ENCODE data around the gene ERC2.

Gene ERC2

GRCh38 chr3:56238299-56238698 lies 230.0 kb downstream of the ERC2 start:
- FAIRE-seq = no peak

GRCh38 chr3:56233742-56234141 lies 234.5 kb downstream of the ERC2 start:
- no peak for FAIRE-seq

GRCh38 chr3:56229311-56229710 lies 239.0 kb downstream of the ERC2 start:
- FAIRE-seq = no peak

GRCh38 chr3:56222866-56223265 lies 245.4 kb downstream of the ERC2 start:
- no peak for FAIRE-seq

GRCh38 chr3:56219894-56220805 lies 248.1 kb downstream of the ERC2 start:
- FAIRE-seq = no peak

- no peak for FAIRE-seq
Measured at GRCh38 chr3:56209982-56210751, 258.1 kb downstream of the ERC2 start.

GRCh38 chr3:56207922-56208321 lies 260.3 kb downstream of the ERC2 start:
- no peak for FAIRE-seq

- no peak for FAIRE-seq
Measured at GRCh38 chr3:56205406-56205805, 262.9 kb downstream of the ERC2 start.

GRCh38 chr3:56202997-56203396 lies 265.3 kb downstream of the ERC2 start:
- FAIRE-seq = no peak

GRCh38 chr3:56201407-56201806 lies 266.9 kb downstream of the ERC2 start:
- no peak for FAIRE-seq

GRCh38 chr3:56200251-56200650 lies 268.0 kb downstream of the ERC2 start:
- no peak for FAIRE-seq

- no peak for FAIRE-seq
Measured at GRCh38 chr3:56197991-56198390, 270.3 kb downstream of the ERC2 start.

- FAIRE-seq = no peak
Measured at GRCh38 chr3:56197259-56197965, 270.9 kb downstream of the ERC2 start.

GRCh38 chr3:56196700-56197099 lies 271.6 kb downstream of the ERC2 start:
- FAIRE-seq = no peak

- FAIRE-seq = no peak
Measured at GRCh38 chr3:56193519-56193918, 274.7 kb downstream of the ERC2 start.

- FAIRE-seq = no peak
Measured at GRCh38 chr3:56192001-56192400, 276.3 kb downstream of the ERC2 start.

- no peak for FAIRE-seq
Measured at GRCh38 chr3:56190771-56191305, 277.4 kb downstream of the ERC2 start.

- no peak for FAIRE-seq
Measured at GRCh38 chr3:56190130-56190529, 278.1 kb downstream of the ERC2 start.

- FAIRE-seq = no peak
Measured at GRCh38 chr3:56189536-56189935, 278.7 kb downstream of the ERC2 start.

- no peak for FAIRE-seq
Measured at GRCh38 chr3:56188201-56188600, 280.1 kb downstream of the ERC2 start.

GRCh38 chr3:56187051-56187450 lies 281.2 kb downstream of the ERC2 start:
- no peak for FAIRE-seq

GRCh38 chr3:56185827-56186226 lies 282.4 kb downstream of the ERC2 start:
- FAIRE-seq = no peak

- no peak for FAIRE-seq
Measured at GRCh38 chr3:56183529-56183928, 284.7 kb downstream of the ERC2 start.

Measured in A204.1 (cell line).